HCT116 (cell line): ENCODE measurements around the gene GPR39. TPM values are rescaled to one million over a fixed set of nuclear protein-coding genes. Genes with fewer than 3 reads are reported as not detected.

Experiments used
- ATAC-seq: fragments of 200-7000 bp; cut with Tn5 transposase; 2 replicates; pipeline ENCODE4 v1.9.1; 2020; ENCODE audit warnings: mild to moderate bottlenecking, moderate library complexity
- BruUV-seq: library from RNA; stranded (reverse); fragments of 400-500 nt; replicated peaks from 2 replicates; lab custom pipeline; 2021; lab: Mats Ljungman, UMichigan
- CTCF ChIA-PET: fragments of 300-600 bp; sonication (Branson Sonifier 250); formaldehyde crosslinking; loops from one replicate; lab custom pipeline; 2021; ENCODE audit warnings: antibody characterized with exemption; lab: Charles Lee
- POLR2A ChIA-PET: fragments of 300-600, 350-600 bp; sonication (Branson Sonifier 250); formaldehyde crosslinking; loops from one replicate; lab custom pipeline; 2021; ENCODE audit warnings: antibody characterized with exemption; lab: Charles Lee
- RAD21 ChIA-PET, 2 experiments: fragments of 300-600 bp; sonication (Branson Sonifier 250); formaldehyde crosslinking; loops; one replicate each; lab custom pipeline; 2023; ENCODE audit warnings: low total read pairs in 2 of 2; ENCODE audit not compliant: uncharacterized antibody in 2 of 2, unreplicated experiment in 2 of 2, low non-redundant PET in 1 of 2; lab: Charles Lee
- DNase-seq: peaks from one replicate; pipeline ENCODE4 v3.0.0-alpha.2; 2010; ENCODE audit warnings: low read depth, low spot score
- H2AFZ ChIP-seq: fragments of 200-600 bp; shearing (Covaris generic), sonication (generic); 2 replicates; pipeline ENCODE4 v1.6.1; 2017; ENCODE audit warnings: low read depth, mixed run types, mixed read lengths, antibody characterized with exemption, low read length; ENCODE audit not compliant: poor library complexity, severe bottlenecking
- H3K27ac ChIP-seq: 2 replicates; pipeline ENCODE4 v1.5.1; 2012; ENCODE audit warnings: low read depth, low read length
- H3K27me3 ChIP-seq: fragments of 200-600 bp; sonication (generic); 2 replicates; pipeline ENCODE4 v1.6.1; 2016; ENCODE audit warnings: mixed run types, low read length, mixed read lengths; ENCODE audit not compliant: insufficient read depth
- H3K36me3 ChIP-seq, 2 experiments: fragments of 200-500 bp in 1 of 2; fragments of 200-600 bp in 1 of 2; sonication (Bioruptor generic) in 1 of 2; sonication (generic) in 1 of 2; 2 replicates each; pipeline versions ENCODE4 v1.5.1 to v1.6.1; 2014 to 2016; ENCODE audit warnings: low read length in 2 of 2, inconsistent platforms in 1 of 2, mixed read lengths in 1 of 2, mixed run types in 1 of 2; ENCODE audit not compliant: insufficient read depth in 2 of 2, control insufficient read depth in 1 of 2
- H3K4me1 ChIP-seq, 2 experiments: fragments of 200-600 bp in 1 of 2; sonication (generic) in 1 of 2; 2 replicates each; pipeline versions ENCODE4 v1.5.1 to v1.6.1; 2012 to 2017; ENCODE audit warnings: low read length in 2 of 2, inconsistent platforms in 1 of 2, mild to moderate bottlenecking in 1 of 2, mixed read lengths in 1 of 2, mixed run types in 1 of 2, moderate library complexity in 1 of 2; ENCODE audit not compliant: insufficient read depth in 2 of 2, control insufficient read depth in 1 of 2
- H3K4me2 ChIP-seq: fragments of 200-600 bp; sonication (generic); 2 replicates; pipeline ENCODE4 v1.6.1; 2017; ENCODE audit warnings: mixed run types, low read length, mixed read lengths
- H3K4me3 ChIP-seq, 2 experiments: fragments of 200-600 bp in 1 of 2; sonication (generic) in 1 of 2; replicated peaks in 1 of 2; 2 replicates each; pipeline ENCODE4 v1.5.1; 2011 to 2016; ENCODE audit warnings: low read length in 2 of 2, control low read depth in 1 of 2, low read depth in 1 of 2, mild to moderate bottlenecking in 1 of 2, mixed read lengths in 1 of 2, mixed run types in 1 of 2
- H3K79me2 ChIP-seq: fragments of 200-600 bp; sonication (generic); 2 replicates; pipeline ENCODE4 v1.6.1; 2017; ENCODE audit warnings: mild to moderate bottlenecking, mixed run types, low read length, moderate library complexity, mixed read lengths; ENCODE audit not compliant: insufficient read depth
- H3K9ac ChIP-seq: fragments of 200-600 bp; sonication (generic); 2 replicates; pipeline ENCODE4 v1.6.1; 2016; ENCODE audit warnings: low read length, mixed read lengths
- H3K9me2 ChIP-seq: fragments of 200-600 bp; sonication (generic), shearing (Covaris generic); 2 replicates; pipeline ENCODE4 v1.6.1; 2017; ENCODE audit warnings: mixed run types, mild to moderate bottlenecking, moderate library complexity; ENCODE audit not compliant: insufficient read depth
- H3K9me3 ChIP-seq, 2 experiments: fragments of 200-500 bp in 1 of 2; fragments of 200-600 bp in 1 of 2; sonication (Bioruptor generic) in 1 of 2; sonication (generic) in 1 of 2; 2 replicates each; pipeline ENCODE4 v1.6.1; 2014 to 2017; ENCODE audit warnings: low read length in 2 of 2, mixed read lengths in 2 of 2, inconsistent platforms in 1 of 2, low read depth in 1 of 2, mild to moderate bottlenecking in 1 of 2, mixed run types in 1 of 2, moderate library complexity in 1 of 2; ENCODE audit not compliant: control insufficient read depth in 1 of 2, insufficient read depth in 1 of 2
- H4K20me1 ChIP-seq: fragments of 200-600 bp; sonication (generic), shearing (Covaris generic); 2 replicates; pipeline ENCODE4 v1.6.1; 2017; ENCODE audit warnings: mixed run types, mild to moderate bottlenecking, moderate library complexity; ENCODE audit not compliant: insufficient read depth
- CBX3 ChIP-seq: IDR thresholded peaks from 2 replicates; pipeline ENCODE4 v1.6.1; 2012; ENCODE audit warnings: low read depth
- ELF1 ChIP-seq: IDR thresholded peaks from 2 replicates; pipeline ENCODE4 v1.6.1; 2012; ENCODE audit warnings: low read depth, borderline replicate concordance
- FOSL1 ChIP-seq: IDR thresholded peaks from 2 replicates; pipeline ENCODE4 v1.6.1; 2012; ENCODE audit warnings: low read depth
- POLR2AphosphoS5 ChIP-seq: IDR thresholded peaks from 2 replicates; pipeline ENCODE4 v1.6.1; 2011; ENCODE audit warnings: mild to moderate bottlenecking, low read depth, low read length, moderate library complexity
- RAD21 ChIP-seq: IDR thresholded peaks from 2 replicates; pipeline ENCODE4 v1.6.1; 2012; ENCODE audit warnings: low read depth, mild to moderate bottlenecking
- SIN3A ChIP-seq: IDR thresholded peaks from 2 replicates; pipeline ENCODE4 v1.6.1; 2012; ENCODE audit warnings: low read depth
- SRF ChIP-seq: IDR thresholded peaks from 2 replicates; pipeline ENCODE4 v1.6.1; 2012; ENCODE audit warnings: low read depth
- ZNF274 ChIP-seq: fragments of 200-500 bp; sonication (Bioruptor generic); IDR thresholded peaks from 2 replicates; pipeline ENCODE4 v1.6.1; 2014; ENCODE audit warnings: mild to moderate bottlenecking, low read depth, low read length, inconsistent platforms
- intact Hi-C: fragments of 100-400 bp; cut with micrococcal nuclease; formaldehyde crosslinking; loops from 2 replicates; pipeline ENCODE4 v1.10.0; 2022
- total RNA-seq: library from RNA; stranded (reverse); gene quantifications from one replicate; pipeline ENCODE4 v1.2.1, GENCODE V29; 2021; ENCODE audit not compliant: unreplicated experiment
- TF ChIP-seq, protein P1 (sequence below): IDR thresholded peaks from 2 replicates; pipeline ENCODE4 v1.6.1; 2011; ENCODE audit warnings: mild to moderate bottlenecking, low read length, moderate library complexity; ENCODE audit not compliant: insufficient replicate concordance; ENCODE audit errors: extremely low read depth

GPR39 gene
- total RNA-seq, 1 experiment from 2014 or later, result 5.1 TPM

DNA sequence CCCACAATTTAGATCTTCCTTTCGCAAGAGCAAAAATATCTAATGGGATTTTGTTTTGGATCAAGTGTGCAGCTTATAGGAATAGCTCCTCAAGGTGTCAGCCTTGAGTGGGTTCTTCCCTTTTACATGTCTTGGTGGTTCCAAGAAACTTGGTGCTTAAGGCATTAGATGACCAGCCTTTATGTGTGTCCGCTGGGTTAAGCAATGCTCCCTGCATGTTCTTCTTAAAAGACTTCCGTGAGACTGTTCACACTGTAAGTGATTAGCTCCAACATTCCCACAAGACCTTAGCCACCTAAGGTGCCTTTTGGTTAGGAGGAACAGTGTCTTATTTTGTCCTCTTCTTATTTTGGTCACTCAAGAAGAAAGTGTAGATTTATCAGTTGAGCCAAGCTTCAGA lies 44.3 kb upstream of the GPR39 start:
- ChIA-PET CTCF (interaction anchor here (0.7 kb wide), 1 partner anchor 175 kb away, joined by 3 read pairs; no protein-coding TSS in a partner anchor), RAD21 (no interaction called here), POLR2A (no interaction called here)
- intact Hi-C loops, result no loop called here
- TF ChIP-seq RAD21 (peak; percentile 30), SIN3A (no peak)
- TF ChIP-seq, protein P1, sequence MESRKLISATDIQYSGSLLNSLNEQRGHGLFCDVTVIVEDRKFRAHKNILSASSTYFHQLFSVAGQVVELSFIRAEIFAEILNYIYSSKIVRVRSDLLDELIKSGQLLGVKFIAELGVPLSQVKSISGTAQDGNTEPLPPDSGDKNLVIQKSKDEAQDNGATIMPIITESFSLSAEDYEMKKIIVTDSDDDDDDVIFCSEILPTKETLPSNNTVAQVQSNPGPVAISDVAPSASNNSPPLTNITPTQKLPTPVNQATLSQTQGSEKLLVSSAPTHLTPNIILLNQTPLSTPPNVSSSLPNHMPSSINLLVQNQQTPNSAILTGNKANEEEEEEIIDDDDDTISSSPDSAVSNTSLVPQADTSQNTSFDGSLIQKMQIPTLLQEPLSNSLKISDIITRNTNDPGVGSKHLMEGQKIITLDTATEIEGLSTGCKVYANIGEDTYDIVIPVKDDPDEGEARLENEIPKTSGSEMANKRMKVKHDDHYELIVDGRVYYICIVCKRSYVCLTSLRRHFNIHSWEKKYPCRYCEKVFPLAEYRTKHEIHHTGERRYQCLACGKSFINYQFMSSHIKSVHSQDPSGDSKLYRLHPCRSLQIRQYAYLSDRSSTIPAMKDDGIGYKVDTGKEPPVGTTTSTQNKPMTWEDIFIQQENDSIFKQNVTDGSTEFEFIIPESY, result no peak
- DNase-seq (no peak), ATAC-seq (no peak)
- Histone ChIP-seq H3K4me2 (no peak overlapping the region), H2AFZ (no peak overlapping the region), H3K27me3 (no peaks in the 10 kb centered on the region; the same call in 1 of the 2 replicates), H3K9me2 (no peaks in the 10 kb centered on the region), H3K36me3 (no peaks in the 10 kb centered on the region), H3K9ac (no peak overlapping the region), H3K79me2 (no peaks in the 10 kb centered on the region), H3K27ac (no peak overlapping the region), H3K9me3 (no peaks in the 10 kb centered on the region), H3K4me1 (no peaks in the 10 kb centered on the region), H4K20me1 (no peaks in the 10 kb centered on the region), H3K4me3 (no peak overlapping the region)
- BruUV-seq, result no TSS peak

DNA sequence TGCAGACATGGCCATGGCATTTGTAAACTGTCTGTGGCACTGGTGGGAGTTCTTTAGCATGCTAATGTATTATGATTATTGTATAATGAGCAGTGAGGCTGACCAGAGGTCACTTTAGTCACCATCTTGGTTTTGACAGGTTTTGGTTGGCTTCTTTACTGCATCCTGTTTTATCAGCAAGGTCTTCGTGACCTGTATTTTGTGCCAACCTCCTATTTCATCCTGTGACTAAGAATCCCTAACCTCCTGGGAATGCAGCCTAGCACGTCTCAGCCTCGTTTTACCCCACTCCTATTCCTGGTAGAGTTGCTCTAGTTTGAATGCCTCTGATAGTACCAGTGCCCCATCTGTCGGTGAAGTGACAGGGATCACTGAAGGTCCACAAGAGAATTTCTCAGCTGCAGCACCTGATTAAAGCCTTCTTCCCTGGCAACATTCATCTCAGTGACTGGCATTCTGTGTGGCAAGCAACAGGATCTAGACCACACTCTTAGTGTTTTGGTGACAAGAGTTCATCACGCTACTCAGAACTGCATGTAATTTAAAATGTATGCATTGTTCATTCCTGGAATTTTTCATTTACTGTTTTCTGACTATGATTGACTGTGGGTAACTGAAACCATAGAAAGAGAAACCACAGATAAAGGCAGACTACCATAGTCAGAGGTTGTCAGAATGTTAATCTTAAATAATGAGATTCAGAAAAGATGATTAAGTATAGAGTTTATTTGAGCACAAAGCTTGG lies 43.0 kb upstream of the GPR39 start:
- H3K79me2 ChIP-seq, result no peaks in the 10 kb centered on the region
- H3K4me3 ChIP-seq, result no peak overlapping the region
- CTCF ChIA-PET, result no interaction called here
- DNase-seq (no peak), ATAC-seq (no peak)
- no peak overlapping the region for H2AFZ ChIP-seq
- BruUV-seq, result no TSS peak
- no peaks in the 10 kb centered on the region for H3K4me1 ChIP-seq
- no peaks in the 10 kb centered on the region for H4K20me1 ChIP-seq
- H3K36me3 ChIP-seq, result no peaks in the 10 kb centered on the region
- no peaks in the 10 kb centered on the region for H3K9me3 ChIP-seq
- intact Hi-C loops, result no loop called here
- POLR2A ChIA-PET, result no interaction called here
- RAD21 ChIA-PET, result no interaction called here
- TF ChIP-seq ZNF274 (no peak), CBX3 (no peak), FOSL1 (no peak), POLR2AphosphoS5 (no peak), SRF (no peak), SIN3A (no peak), ELF1 (no peak), RAD21 (no peak)
- no peak overlapping the region for H3K9ac ChIP-seq
- H3K27me3 ChIP-seq, result no peaks in the 10 kb centered on the region; the same call in 1 of the 2 replicates
- no peak overlapping the region for H3K27ac ChIP-seq
- no peaks in the 10 kb centered on the region for H3K9me2 ChIP-seq
- no peak overlapping the region for H3K4me2 ChIP-seq
